HUDEP-2 (cell line): ENCODE data around the gene PRG3.

Experiments used
- DNase-seq, 76 experiments: peaks; one replicate each; lab custom pipeline; 2025; ENCODE audit not compliant: unreplicated experiment in 76 of 76; lab: John Stamatoyannopoulos, UW

Gene PRG3, protein sequence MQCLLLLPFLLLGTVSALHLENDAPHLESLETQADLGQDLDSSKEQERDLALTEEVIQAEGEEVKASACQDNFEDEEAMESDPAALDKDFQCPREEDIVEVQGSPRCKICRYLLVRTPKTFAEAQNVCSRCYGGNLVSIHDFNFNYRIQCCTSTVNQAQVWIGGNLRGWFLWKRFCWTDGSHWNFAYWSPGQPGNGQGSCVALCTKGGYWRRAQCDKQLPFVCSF

GRCh38 chr11:57380975-57381374 is at the start of gene PRG3:
Gene PRG3, minus strand, starts transcription at chr11:57381150. Its CDS starts 442 bp downstream, at chr11:57380708.
- DNase-seq, result no peak

GRCh38 chr11:57429946-57430345 is 49.0 kb upstream of the PRG3 start:
- DNase-seq, result no peak

DNA sequence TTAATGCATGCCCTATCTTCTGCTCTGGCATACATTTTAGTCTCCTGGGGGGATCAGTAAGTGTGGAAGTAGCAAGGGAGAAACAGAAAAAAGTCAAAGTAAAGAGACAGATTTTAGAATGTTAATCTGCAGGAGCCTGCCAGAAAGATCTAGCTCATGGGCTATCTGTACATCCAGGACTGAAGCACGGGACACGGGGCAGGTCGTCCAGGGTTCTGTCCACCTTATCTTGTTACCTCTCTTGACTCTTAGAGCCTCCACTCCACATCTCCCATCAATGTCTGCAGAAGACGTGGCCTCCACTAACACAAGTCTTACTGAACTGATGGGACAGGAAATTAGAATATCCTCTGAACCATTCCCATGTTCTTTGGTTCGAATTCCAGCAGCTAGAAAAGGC is 47.7 kb upstream of the PRG3 start:
- DNase-seq, result no peak

DNA sequence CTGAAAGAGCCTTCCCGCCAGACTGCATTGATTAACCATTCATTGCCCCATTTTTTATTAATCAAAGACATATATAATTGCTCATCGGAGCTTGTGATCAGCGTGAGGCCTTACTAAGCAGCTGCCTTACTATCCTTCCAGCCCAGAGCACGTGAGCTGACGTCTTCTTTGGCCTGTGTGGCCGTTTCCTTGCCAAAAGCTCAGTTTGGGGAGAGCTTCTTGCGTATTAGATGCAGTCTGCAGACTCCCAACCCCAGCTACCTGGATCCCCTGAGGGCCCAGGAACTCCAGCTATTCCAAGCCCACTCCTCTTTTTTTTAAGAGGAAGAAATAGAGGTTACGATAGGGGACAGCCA is 46.8 kb upstream of the PRG3 start:
- no peak for DNase-seq

DNA sequence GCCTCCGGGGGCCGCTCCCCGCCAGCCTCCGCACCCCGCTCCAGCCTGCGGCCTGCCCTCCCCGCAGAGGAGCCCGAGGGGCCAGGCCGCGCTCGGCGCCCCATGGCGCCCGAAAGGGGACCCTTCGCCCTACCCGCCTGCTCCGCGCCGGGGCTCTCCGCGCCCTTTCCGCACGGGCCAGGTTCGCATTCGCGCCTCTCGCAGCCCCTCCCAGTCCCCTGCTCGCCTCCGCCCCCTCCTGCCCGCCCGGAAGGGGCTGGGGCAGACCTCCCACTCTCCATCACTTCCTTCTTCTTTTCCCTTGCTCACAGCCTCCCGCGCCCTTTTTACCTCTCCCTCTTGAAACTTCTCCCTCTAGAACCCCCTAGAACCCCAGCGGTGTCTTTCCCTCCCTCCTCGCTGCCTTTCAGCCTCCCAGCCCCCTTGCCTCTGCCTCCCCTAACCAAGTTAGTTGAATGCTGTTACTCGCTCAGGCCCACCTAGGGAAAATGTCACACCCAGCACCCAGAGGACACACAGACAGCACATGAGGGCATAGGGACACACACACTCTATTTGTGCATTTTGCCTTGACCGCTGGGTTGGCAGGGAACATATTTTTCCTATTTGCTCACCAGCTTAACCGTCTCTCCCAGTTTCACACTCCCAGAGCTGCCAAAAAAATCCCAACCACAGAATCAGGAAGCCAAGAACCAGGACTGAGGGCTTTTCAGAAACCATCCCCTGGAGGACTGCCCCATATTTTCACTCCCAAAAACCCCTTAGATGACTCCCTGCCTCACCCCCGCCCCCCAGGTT is 46.2 kb upstream of the PRG3 start, which contains the start of gene SLC43A3:
SLC43A3 (minus strand) TSS at position 193 of the 798 bp plus-strand sequence. CDS start 949 bp downstream, outside the sequence.
- DNase-seq, result peak in 72 of 76 experiments; percentile 26 to 83 (median 71)

DNA sequence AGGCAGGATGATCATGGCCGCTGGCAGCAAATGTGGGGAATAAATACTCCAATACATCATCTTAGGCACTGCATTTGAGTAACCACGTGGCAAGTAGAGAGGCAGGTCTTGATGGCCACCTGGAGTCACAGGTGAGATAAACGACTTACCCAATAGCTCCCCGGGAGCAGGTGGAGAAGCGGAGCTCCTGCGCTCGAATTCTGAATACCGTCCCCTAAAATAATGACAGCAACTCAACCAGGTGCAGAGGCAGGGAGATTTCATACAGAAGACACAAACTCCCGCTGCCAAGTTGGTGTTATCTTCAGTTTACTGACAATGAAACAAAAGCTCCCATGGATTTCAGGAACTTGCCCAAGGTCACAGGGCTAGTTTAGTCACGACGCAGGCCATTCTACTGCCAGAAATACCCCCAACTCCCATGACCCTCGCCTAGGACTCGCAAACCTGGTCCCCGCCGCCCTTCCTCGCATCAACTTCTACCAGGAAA is 45.5 kb upstream of the PRG3 start:
- DNase-seq, result peak in 9 of 76 experiments; percentile 9 to 61 (median 41)

GRCh38 chr11:57425565-57426438 is 44.9 kb upstream of the PRG3 start:
- peak in 14 of 76 experiments; percentile 11 to 61 (median 30) for DNase-seq

- DNase-seq, result peak in 74 of 76 experiments; percentile 58 to 95 (median 89)
Measured at GRCh38 chr11:57424792-57425564, 44.0 kb upstream of the PRG3 start.

DNA sequence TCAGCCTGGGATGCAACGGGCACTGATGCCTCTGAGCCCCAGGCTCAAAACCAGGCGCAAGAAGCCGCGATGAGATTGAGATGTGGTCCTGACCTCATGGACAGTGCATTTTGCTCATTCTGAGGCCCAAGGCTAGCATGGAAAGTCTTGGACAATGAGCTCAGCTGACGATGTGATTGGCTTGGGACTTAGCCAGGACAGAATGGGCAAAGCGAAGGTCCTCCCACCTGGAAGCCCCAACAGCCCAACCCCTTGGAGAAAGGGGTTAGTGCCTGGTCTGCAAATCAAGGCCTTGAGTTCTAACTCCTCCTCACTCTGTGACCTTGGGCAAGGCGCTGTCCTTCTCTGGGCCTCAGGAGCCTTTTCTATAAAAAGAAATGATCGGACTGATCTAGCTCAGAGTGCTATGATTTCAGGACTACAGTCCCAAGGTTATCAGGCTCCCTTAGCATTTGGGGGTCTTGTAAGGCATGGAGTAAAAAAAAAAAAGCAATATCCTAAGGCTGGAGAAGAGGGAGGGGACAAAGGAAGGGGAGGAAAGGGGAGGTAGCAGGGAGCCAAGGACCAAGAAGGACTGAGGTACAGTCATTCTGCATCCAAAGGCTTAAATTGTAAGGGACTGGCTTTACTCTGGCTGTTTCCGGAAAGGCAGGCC is 43.3 kb upstream of the PRG3 start:
- peak in 2 of 76 experiments; percentile 3 to 23 for DNase-seq

- no peak for DNase-seq
Measured at GRCh38 chr11:57422669-57423068, 41.7 kb upstream of the PRG3 start.

DNA sequence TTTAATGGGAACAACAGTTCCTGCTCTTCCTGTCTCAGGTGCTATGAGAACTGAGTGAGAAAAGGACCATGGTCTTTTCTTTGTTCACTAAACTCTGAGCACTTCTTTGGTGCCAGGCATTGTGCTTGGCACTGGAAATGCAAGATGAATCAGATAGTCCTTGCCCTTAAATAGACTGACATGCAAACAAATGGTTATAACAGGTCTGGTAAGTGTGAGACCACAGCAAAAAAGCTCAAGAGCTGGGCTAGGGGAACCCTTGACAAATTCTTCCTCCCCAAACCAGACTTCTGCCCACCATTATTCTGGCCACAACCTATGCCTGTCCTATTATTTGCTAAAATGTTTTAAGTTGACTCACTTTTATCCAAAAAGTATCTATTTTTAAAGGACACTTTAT is 40.9 kb upstream of the PRG3 start:
- no peak for DNase-seq

- DNase-seq, result no peak
Measured at GRCh38 chr11:57421066-57421465, 40.1 kb upstream of the PRG3 start.

DNA sequence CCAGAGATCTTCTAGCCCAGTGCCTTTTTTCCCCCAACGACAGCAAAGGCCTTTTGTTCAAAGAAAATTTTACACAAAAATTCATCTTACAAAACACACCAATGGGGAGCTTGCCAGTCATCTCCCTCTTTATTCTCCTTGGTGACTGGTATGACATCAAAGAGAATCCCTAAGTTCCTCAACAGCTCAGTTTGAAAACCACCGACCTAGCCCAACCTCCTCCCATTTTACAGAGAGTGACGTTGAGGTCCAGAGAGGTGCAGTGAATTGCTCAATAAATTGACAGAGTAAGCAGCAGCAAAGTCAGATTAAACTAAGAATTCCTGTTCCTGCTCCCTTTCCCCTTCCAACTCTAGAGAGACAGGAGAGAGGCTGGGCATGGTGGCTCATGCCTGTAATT is 38.2 kb upstream of the PRG3 start:
- no peak for DNase-seq

GRCh38 chr11:57418131-57418530 is 37.2 kb upstream of the PRG3 start:
- DNase-seq, result no peak

GRCh38 chr11:57417056-57417455 is 36.1 kb upstream of the PRG3 start:
- no peak for DNase-seq

DNA sequence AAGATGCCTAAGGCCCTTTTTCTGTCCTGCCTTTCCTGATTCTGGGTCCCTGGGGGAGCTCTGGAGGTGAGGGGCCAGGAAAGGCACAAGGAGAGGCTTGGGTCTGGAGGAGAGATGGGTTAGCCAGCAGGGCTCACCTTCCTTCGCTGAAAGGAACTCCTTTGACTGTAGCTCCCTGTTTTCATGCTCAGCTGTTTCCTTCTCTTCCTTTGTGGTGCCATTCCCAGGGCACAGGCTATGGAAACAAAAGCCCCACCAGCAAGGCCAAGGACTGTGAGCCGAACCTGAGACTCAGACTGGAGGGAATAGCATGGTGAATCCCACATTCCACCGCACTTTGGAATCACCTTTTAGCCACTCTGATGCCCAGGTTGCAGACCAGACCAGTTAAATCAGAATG is 35.5 kb upstream of the PRG3 start:
- no peak for DNase-seq

DNA sequence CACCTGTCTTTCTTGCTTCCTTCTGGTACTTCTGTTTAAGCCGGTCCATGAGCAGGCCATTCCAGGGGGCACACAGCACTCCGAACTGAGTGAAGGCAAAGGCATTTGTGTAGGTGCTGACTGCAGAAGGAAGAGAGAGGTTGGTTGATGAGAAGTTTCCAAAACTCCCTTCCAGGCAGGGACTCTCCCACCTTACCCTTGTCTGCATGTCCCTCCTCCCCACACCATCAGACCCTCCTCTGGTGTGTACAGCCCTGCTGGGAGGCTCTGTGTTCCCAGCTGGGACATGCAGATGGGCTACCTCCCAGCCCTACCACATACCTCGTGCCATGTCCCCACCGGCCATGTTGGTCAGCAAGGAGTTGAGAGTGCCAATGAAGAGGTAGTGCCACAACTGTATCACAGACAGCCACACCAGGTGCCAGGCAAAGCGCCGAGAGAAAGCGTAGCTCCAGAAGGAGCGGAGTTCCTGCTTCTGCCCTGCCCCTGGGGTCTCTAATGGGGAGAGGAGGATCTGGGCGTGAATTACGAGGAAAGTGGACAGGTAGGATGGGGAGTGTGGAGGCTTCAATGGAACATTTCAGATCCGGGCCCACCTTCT is 33.8 kb upstream of the PRG3 start:
- DNase-seq, result no peak

DNA sequence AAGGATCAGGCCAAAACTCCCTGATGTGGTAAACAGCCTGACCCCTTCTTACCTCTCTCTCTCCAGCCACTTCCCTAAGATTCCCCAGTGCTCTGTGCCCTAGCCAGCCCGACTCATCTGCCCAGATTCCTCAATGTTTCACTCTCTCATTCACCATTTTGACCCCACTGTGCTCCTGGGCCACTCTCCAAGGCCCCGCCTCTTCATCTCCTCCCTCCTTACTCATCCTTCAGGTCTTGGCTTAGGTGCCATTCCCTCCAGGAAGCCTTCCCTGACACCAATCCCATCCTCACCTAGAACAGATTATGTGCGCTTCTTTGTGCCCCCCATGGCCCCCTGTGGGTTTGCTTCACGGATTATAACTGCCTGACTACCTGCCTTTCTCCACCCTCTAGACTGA is 32.7 kb upstream of the PRG3 start:
- DNase-seq, result no peak

- DNase-seq, result no peak
Measured at GRCh38 chr11:57410287-57410686, 29.3 kb upstream of the PRG3 start.
